Astrocyte (in vitro differentiated cells and primary cell): Measurements from ENCODE around the gene TMEM62.

Experiments used
- CTCF ChIP-seq: IDR thresholded peaks from 2 replicates; pipeline ENCODE4 v1.5.1; 2011; ENCODE audit warnings: low read depth, mild to moderate bottlenecking, inconsistent platforms, low read length, moderate library complexity; ENCODE audit not compliant: insufficient read depth
- EZH2 ChIP-seq: IDR thresholded peaks from 2 replicates; pipeline ENCODE4 v1.6.1; 2012; ENCODE audit warnings: mild to moderate bottlenecking, low read length, inconsistent platforms; ENCODE audit not compliant: insufficient read depth

GRCh38 chr15:43118829-43119228 lies 14.6 kb upstream of the TMEM62 start:
- TF ChIP-seq CTCF (no peak), EZH2 (no peak)
